AG09309 (cell line): ENCODE results near the gene KRT78.
A peak's percentile ranks its signal among the peaks of the same experiment; 100 is the strongest.
"Not testable (repeated sequence)": the region's sequence is repeated elsewhere in the genome, so short reads cannot be mapped to it uniquely, and the experiment has no call there.

Source experiments
- DNase-seq: peaks from one replicate; pipeline ENCODE4 v3.0.0-alpha.2; 2010; ENCODE audit warnings: low read depth
- H3K4me3 ChIP-seq: 2 replicates; pipeline ENCODE4 v1.5.1; 2011; ENCODE audit warnings: mild to moderate bottlenecking, low read depth, low read length, moderate library complexity; ENCODE audit not compliant: control insufficient read depth
- TF ChIP-seq, protein P1 (sequence below): IDR thresholded peaks from 2 replicates; pipeline ENCODE4 v1.5.1; 2011; ENCODE audit warnings: mild to moderate bottlenecking, low read depth, low read length, inconsistent platforms; ENCODE audit not compliant: insufficient read depth, control insufficient read depth; ENCODE audit errors: missing control alignments

The KRT78 gene

DNA sequence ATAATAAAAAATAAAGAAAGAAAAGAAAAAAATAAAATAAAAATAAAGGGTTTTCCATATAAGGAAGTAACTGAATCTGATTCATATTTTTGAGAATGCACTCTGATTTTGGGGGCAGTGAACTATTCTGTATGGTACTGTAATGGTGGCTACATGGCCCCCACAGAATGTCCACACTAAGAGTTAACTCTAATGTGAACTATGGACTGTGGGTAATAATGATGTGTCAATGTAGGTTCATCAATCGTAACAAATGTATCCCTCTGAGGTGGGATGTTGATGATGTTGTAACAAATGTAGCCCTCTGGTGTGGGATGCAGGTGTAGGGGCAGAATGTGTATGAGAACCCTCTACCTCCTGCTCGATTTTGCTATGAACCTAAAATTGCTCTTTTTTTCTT lies 42.2 kb upstream of the KRT78 start:
- TF ChIP-seq, protein P1, sequence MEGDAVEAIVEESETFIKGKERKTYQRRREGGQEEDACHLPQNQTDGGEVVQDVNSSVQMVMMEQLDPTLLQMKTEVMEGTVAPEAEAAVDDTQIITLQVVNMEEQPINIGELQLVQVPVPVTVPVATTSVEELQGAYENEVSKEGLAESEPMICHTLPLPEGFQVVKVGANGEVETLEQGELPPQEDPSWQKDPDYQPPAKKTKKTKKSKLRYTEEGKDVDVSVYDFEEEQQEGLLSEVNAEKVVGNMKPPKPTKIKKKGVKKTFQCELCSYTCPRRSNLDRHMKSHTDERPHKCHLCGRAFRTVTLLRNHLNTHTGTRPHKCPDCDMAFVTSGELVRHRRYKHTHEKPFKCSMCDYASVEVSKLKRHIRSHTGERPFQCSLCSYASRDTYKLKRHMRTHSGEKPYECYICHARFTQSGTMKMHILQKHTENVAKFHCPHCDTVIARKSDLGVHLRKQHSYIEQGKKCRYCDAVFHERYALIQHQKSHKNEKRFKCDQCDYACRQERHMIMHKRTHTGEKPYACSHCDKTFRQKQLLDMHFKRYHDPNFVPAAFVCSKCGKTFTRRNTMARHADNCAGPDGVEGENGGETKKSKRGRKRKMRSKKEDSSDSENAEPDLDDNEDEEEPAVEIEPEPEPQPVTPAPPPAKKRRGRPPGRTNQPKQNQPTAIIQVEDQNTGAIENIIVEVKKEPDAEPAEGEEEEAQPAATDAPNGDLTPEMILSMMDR: no peak
- no peak for DNase-seq
- H3K4me3 ChIP-seq: no peak overlapping the region

DNA sequence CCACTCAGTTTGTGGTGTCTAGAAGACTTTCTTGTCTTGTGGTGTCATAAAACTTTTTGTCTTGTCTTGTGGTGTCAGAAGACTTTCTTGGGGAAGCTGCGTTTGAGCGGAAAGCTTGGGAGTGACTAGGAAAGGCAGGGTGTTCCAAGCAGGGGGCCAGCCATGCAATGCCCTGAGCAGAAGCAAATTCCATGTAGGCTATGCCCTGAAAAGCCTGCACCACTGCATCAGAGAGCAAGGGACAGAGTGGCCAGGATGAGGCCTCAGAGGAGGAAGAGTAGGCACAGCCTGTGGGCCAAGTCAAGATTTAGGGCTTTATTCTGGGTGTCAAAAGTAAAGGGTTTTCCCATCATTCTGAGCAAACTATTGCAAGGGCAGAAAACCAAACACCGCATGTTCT lies 41.6 kb upstream of the KRT78 start:
- no peak overlapping the region for H3K4me3 ChIP-seq
- no peak for DNase-seq
- TF ChIP-seq, protein P1: no peak

DNA sequence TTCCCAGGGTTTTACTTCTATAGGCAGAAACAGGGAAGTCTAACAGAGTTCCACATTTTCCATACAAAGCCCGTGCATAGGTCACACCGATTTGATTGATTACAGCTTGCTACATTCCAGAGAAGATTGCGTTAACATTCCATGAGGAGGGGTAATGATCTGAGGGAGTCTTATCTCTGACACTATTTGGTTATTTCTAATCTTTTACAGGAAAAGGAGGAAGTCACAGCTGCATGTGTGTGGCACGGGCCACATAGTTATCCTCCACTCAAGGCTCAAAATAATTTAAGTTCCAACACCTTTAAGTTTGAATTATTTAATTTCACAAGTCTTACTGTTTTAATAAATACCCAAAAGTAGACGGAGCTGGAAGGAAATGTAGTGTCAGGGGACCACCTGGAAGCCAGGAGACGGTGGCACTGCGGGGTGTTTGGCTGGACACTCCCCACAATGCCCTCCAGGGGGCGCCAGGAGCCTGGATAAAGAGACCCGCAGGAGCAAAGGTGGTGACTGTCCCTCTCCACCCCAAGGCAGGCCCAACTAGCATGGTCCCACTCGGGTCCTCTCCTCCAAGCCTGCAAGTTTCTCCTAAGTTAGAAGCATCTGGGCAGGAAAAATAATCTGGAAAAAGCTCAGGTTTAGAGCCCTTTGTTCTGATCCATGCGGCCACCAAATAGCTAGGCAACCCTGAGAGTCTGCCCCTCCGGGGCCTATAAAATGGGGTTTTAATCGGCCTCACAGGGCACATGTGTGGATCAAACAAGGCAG lies 35.9 kb upstream of the KRT78 start:
- DNase-seq: no peak
- TF ChIP-seq, protein P1: peak; percentile 91
- H3K4me3 ChIP-seq: no peak overlapping the region

DNA sequence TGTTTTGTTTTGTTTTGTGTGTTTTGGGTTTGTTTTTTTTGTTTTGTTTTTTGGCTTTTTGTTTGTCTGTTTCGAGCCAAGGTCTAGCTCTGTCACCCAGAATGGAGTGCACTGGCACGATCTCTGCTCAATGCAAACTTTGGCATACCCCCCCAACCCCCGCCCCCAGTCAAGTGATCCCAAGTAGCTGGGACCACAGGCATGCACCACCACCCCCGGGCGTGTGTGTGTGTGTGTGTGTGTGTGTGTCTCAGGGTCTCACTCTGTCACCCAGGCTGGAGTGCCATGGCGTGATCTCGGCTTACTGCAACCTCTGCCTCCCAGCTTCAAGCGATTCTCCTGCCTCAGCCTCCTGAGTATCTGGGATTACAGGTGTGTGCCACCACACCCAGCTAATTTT lies 31.7 kb upstream of the KRT78 start:
- DNase-seq, H3K4me3 ChIP-seq: not testable (repeated sequence)

DNA sequence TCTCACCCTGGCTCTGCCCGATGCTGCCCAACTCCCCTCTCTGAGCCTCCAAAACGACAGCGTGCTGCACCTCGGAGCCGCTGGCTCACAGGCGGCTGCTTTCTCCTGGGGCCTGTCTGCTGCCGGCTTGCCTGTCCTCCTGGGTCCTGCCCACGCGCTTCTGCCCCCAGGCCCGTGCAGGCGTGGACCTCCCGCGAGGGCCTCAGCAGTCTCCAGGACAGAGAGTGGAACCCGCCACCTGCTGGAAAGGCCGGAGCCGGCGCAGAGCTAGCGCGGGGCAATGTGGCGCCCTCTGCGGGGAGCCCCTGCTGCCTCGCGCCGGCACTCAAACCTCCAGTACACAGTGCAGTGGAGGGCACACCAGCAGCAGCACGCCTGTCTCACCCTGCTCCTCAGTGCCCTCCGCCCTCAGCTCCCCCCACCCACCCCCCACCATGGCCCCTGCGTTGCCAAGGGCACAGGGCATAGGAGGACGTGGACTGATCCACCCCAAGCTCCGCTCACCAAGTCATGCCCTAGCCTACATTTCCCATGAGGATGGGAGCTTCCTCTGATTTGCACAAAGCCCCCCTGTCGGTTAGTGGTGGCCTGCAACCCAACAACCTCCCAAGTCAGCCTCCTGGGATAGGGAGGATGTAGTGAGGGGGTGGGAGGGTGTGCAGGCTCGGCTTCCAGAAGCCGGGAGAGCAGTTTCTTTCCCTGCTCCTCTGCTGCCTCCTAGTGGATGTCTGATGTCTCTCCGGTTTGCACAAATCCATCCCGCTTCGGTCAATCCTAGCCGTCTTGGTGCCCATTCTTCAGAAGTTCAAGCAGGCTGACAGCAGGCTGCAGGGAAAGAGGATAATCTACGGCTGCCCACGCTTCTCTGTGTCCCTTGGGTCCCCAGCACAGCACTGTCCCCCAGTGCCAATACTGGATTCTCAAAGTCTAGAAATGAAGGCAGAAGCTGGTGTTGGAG lies 30.9 kb upstream of the KRT78 start:
- peak; percentile 63 for DNase-seq
- TF ChIP-seq, protein P1: peak; percentile 93
- H3K4me3 ChIP-seq: peak overlapping the region; percentile 24

DNA sequence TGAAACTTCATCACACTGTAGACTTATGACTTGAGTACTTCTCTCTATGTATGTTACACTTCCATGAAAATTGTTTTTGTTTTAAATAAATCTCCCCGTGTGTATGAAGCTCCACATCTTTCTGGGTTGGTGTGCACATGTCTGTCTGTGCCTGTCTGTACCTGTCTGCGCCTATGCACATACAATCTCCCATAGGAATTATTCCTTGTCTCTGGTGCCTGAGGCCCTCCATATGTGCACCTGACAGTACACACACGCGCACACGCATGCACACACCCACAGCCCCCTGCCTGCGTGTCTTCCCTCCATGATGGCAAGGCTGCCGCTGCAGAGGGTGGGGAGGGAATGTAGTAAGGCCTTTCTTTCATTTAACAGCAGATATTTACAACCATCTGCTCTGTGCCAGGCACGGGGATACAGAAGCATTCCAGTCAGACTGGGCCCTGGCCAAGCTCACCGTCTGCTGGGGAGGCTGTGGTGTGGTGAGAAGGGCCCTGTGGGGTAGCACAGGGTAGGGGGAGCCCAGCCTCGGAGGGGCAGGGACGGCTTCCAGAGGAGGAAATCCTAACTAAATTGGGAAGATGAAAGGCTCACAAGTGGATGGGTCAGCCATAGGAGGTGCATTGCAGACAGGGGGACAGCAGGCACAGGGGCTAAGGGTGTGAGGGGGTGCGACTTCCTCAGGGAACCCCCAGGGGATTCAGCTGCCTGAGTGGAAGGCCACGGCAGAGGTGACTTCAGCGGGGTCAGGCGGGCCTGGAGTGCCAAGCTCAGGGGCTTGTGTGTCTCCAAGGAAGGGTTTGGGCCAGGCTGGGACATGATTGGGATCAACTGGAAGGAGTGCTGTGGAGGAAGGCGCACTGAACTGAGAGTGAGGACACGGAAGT lies 30.0 kb upstream of the KRT78 start:
- no peak for DNase-seq
- no peak overlapping the region; the same call in 1 of the 2 replicates for H3K4me3 ChIP-seq
- TF ChIP-seq, protein P1: no peak

DNA sequence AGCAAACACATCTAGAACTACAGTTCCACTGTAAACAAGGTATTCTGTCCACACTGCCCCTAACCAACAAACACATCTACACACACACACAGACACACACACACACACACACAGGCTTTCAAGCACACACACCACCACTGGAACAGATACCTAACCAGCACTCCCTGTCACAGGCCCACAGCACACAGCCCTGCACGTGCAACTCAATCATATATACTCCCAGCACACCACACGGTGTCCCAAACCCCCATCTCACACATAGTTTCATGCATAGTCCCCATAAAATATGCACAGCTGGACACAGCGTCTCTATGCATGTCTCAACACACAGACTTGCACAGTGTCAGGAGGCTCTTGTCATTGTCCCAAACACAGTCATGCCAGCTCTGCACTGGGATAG lies 28.4 kb upstream of the KRT78 start:
- no peak for DNase-seq
- TF ChIP-seq, protein P1: no peak
- H3K4me3 ChIP-seq: no peak overlapping the region
